T-helper 1 cell (primary cell): ENCODE data around the gene ZFYVE28.
"Not testable (repeated sequence)": the region's sequence is repeated elsewhere in the genome, so short reads cannot be mapped to it uniquely, and the experiment has no call there.

Experiments used
- DNase-seq, 5 donors: peaks; one replicate each; pipeline ENCODE4 v3.0.0-alpha.2; 2012 to 2020

The ZFYVE28 gene

GRCh38 chr4:2243681-2244380 is 174.6 kb downstream of the ZFYVE28 start:
- DNase-seq: no peak

- peak; percentile 98 to 99 (median 98) for DNase-seq
Measured at GRCh38 chr4:2241410-2242353, 176.8 kb downstream of the ZFYVE28 start, which contains the start of the genes HAUS3 and POLN. Gene HAUS3, minus strand, starts transcription at chr4:2242121. Its CDS starts 1,175 bp downstream, at chr4:2240946. Gene POLN, minus strand, starts transcription at chr4:2242121. Its CDS starts 12,890 bp downstream, at chr4:2229231.

- peak in 1 of 5 donors; percentile 54 for DNase-seq
Measured at GRCh38 chr4:2241003-2241402, 177.4 kb downstream of the ZFYVE28 start.

GRCh38 chr4:2236944-2237666 is 181.3 kb downstream of the ZFYVE28 start:
- no peak for DNase-seq

GRCh38 chr4:2231082-2231481 is 187.4 kb downstream of the ZFYVE28 start:
- DNase-seq: no peak

GRCh38 chr4:2226261-2226660 is 192.2 kb downstream of the ZFYVE28 start:
- DNase-seq: no peak

GRCh38 chr4:2222838-2223237 is 195.6 kb downstream of the ZFYVE28 start:
- DNase-seq: no peak

- not testable (repeated sequence) for DNase-seq
Measured at GRCh38 chr4:2221378-2221777, 197.1 kb downstream of the ZFYVE28 start.

GRCh38 chr4:2220016-2220630 is 198.3 kb downstream of the ZFYVE28 start:
- DNase-seq: peak; percentile 55 to 81 (median 69)
